C4-2B (cell line): ENCODE measurements around the gene CMPK1.

ENCODE experiments used
- ZFX ChIP-seq: fragments of 450-650 bp; IDR thresholded peaks from 2 replicates; pipeline ENCODE4 v1.6.1; 2017
- TF ChIP-seq, protein P1 (sequence below): fragments of 450-650 bp; conservative IDR thresholded peaks from 2 replicates; pipeline ENCODE4 v1.5.1; 2017; ENCODE audit warnings: mild to moderate bottlenecking

DNA sequence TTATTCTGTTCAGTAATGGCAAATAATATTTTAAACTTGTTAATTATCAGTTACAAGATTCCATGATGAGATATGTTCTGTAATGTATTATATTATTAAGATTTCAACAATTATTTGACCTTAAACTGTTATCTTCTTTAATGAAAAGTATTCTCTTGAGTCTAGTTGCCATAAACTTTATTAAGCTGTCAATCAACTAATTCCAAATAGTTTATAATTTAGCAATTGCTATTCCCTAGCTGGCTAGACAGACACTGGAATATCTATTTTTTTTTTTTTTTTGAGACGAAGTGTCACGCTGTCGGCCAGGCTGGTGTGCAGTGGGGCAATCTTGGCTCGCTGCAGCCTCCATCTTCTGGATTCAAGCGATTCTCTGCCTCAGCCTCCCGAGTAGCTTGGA is 3.8 kb downstream of the CMPK1 start:
- TF ChIP-seq, protein P1, sequence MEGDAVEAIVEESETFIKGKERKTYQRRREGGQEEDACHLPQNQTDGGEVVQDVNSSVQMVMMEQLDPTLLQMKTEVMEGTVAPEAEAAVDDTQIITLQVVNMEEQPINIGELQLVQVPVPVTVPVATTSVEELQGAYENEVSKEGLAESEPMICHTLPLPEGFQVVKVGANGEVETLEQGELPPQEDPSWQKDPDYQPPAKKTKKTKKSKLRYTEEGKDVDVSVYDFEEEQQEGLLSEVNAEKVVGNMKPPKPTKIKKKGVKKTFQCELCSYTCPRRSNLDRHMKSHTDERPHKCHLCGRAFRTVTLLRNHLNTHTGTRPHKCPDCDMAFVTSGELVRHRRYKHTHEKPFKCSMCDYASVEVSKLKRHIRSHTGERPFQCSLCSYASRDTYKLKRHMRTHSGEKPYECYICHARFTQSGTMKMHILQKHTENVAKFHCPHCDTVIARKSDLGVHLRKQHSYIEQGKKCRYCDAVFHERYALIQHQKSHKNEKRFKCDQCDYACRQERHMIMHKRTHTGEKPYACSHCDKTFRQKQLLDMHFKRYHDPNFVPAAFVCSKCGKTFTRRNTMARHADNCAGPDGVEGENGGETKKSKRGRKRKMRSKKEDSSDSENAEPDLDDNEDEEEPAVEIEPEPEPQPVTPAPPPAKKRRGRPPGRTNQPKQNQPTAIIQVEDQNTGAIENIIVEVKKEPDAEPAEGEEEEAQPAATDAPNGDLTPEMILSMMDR = no peak
- no peak for TF ChIP-seq ZFX
